H9 (cell line): ENCODE measurements around the gene LRRC7. TPM values are rescaled to one million over a fixed set of nuclear protein-coding genes. Genes with fewer than 3 reads are reported as not detected.

Experiments
- DNase-seq: peaks from one replicate; pipeline ENCODE4 v3.0.0-alpha.2; 2017
- H2AFZ ChIP-seq: one replicate; pipeline ENCODE4 v1.6.1; 2013; ENCODE audit warnings: mild to moderate bottlenecking, low read length, control low read depth, moderate library complexity
- H2AK5ac ChIP-seq: 2 replicates; pipeline ENCODE4 v1.6.1; 2013; ENCODE audit warnings: low read length, control low read depth, mixed read lengths; ENCODE audit not compliant: insufficient read length
- H2BK120ac ChIP-seq: one replicate; pipeline ENCODE4 v1.6.1; 2013; ENCODE audit warnings: low read depth, mild to moderate bottlenecking, low read length, control low read depth, inconsistent platforms; ENCODE audit not compliant: poor library complexity, severe bottlenecking
- H2BK12ac ChIP-seq: 2 replicates; pipeline ENCODE4 v1.6.1; 2013; ENCODE audit warnings: low read length, control low read depth, mixed read lengths, low read depth; ENCODE audit not compliant: insufficient read length
- H2BK15ac ChIP-seq: 2 replicates; pipeline ENCODE4 v1.6.1; 2013; ENCODE audit warnings: low read depth, low read length, control low read depth
- H2BK20ac ChIP-seq: one replicate; pipeline ENCODE4 v1.6.1; 2013; ENCODE audit warnings: low read depth, mild to moderate bottlenecking, low read length, control low read depth, inconsistent platforms; ENCODE audit not compliant: poor library complexity, severe bottlenecking
- H2BK5ac ChIP-seq: 2 replicates; pipeline ENCODE4 v1.6.1; 2013; ENCODE audit warnings: low read length, control low read depth, mixed read lengths; ENCODE audit not compliant: insufficient read length
- H3K14ac ChIP-seq: 2 replicates; pipeline ENCODE4 v1.6.1; 2013; ENCODE audit warnings: low read length, control low read depth; ENCODE audit not compliant: insufficient read depth
- H3K18ac ChIP-seq: 2 replicates; pipeline ENCODE4 v1.6.1; 2013; ENCODE audit warnings: low read depth, mild to moderate bottlenecking, mixed read lengths, low read length, control low read depth; ENCODE audit not compliant: insufficient read length
- H3K23ac ChIP-seq: 2 replicates; pipeline ENCODE4 v1.6.1; 2013; ENCODE audit warnings: low read length, control low read depth, mixed read lengths, low read depth; ENCODE audit not compliant: insufficient read length
- H3K23me2 ChIP-seq: 2 replicates; pipeline ENCODE4 v1.6.1; 2013; ENCODE audit warnings: low read depth, mild to moderate bottlenecking, mixed read lengths, low read length, control low read depth; ENCODE audit not compliant: insufficient read length, poor library complexity, severe bottlenecking
- H3K27ac ChIP-seq: 2 replicates; pipeline ENCODE4 v1.5.1; 2013; ENCODE audit warnings: low read length, control low read depth, mixed read lengths, low read depth; ENCODE audit not compliant: insufficient read length
- H3K27me3 ChIP-seq: 2 replicates; pipeline ENCODE4 v1.6.1; 2013; ENCODE audit warnings: low read length, control low read depth, inconsistent platforms; ENCODE audit not compliant: insufficient read depth
- H3K4ac ChIP-seq: 2 replicates; pipeline ENCODE4 v1.6.1; 2013; ENCODE audit warnings: low read depth, mild to moderate bottlenecking, control low read depth, inconsistent platforms, low read length, moderate library complexity
- H3K4me1 ChIP-seq: 2 replicates; pipeline ENCODE4 v1.6.1; 2013; ENCODE audit warnings: low read length, control low read depth, inconsistent platforms; ENCODE audit not compliant: insufficient read depth
- H3K4me2 ChIP-seq: 2 replicates; pipeline ENCODE4 v1.6.1; 2013; ENCODE audit warnings: low read length, control low read depth, mixed read lengths; ENCODE audit not compliant: insufficient read length, insufficient read depth
- H3K56ac ChIP-seq: 2 replicates; pipeline ENCODE4 v1.6.1; 2013; ENCODE audit warnings: low read depth, mild to moderate bottlenecking, mixed read lengths, low read length, control low read depth; ENCODE audit not compliant: insufficient read length
- H3K79me1 ChIP-seq: 2 replicates; pipeline ENCODE4 v1.6.1; 2013; ENCODE audit warnings: low read depth, mild to moderate bottlenecking, moderate library complexity, low read length, control low read depth, inconsistent platforms; ENCODE audit not compliant: insufficient read depth, poor library complexity, severe bottlenecking
- H3K79me2 ChIP-seq: 2 replicates; pipeline ENCODE4 v1.6.1; 2013; ENCODE audit warnings: low read length, control low read depth, inconsistent platforms; ENCODE audit not compliant: insufficient read depth
- H3K9ac ChIP-seq: 2 replicates; pipeline ENCODE4 v1.6.1; 2013; ENCODE audit warnings: low read length, control low read depth, mixed read lengths; ENCODE audit not compliant: insufficient read length; ENCODE audit errors: extremely low read depth
- H3K9me3 ChIP-seq: one replicate; pipeline ENCODE4 v1.6.1; 2013; ENCODE audit warnings: low read depth, low read length, inconsistent platforms; ENCODE audit not compliant: control insufficient read depth
- H3T11ph ChIP-seq: one replicate; pipeline ENCODE4 v1.6.1; 2013; ENCODE audit warnings: mild to moderate bottlenecking, low read length, control low read depth, inconsistent platforms
- H4K20me1 ChIP-seq: one replicate; pipeline ENCODE4 v1.6.1; 2013; ENCODE audit not compliant: control insufficient read depth, insufficient read length, insufficient read depth
- H4K5ac ChIP-seq: 2 replicates; pipeline ENCODE4 v1.6.1; 2013; ENCODE audit warnings: low read depth, mild to moderate bottlenecking, mixed read lengths, low read length, control low read depth; ENCODE audit not compliant: insufficient read length
- H4K8ac ChIP-seq: replicated peaks from 2 replicates; pipeline ENCODE4 v1.6.1; 2013; ENCODE audit warnings: low read length, control low read depth, mixed read lengths, low read depth; ENCODE audit not compliant: insufficient read length
- H4K91ac ChIP-seq: 2 replicates; pipeline ENCODE4 v1.6.1; 2013; ENCODE audit warnings: low read depth, mild to moderate bottlenecking, moderate library complexity, mixed read lengths, low read length, control low read depth; ENCODE audit not compliant: insufficient read length
- H3K27ac Mint-ChIP-seq, 3 experiments: 2 replicates in 2 of 3; 3 replicates in 1 of 3; pipeline ENCODE4 v1.8.0; 2020 to 2021; ENCODE audit warnings: mixed read lengths in 3 of 3, mild to moderate bottlenecking in 1 of 3, moderate library complexity in 1 of 3
- H3K27me3 Mint-ChIP-seq: 2 replicates; pipeline ENCODE4 v1.8.0; 2021; ENCODE audit warnings: low read depth, mild to moderate bottlenecking, moderate library complexity, mixed read lengths
- H3K36me3 Mint-ChIP-seq, 3 experiments: 2 replicates in 2 of 3; 3 replicates in 1 of 3; pipeline ENCODE4 v1.8.0; 2020 to 2021; ENCODE audit warnings: low read depth in 3 of 3, mixed read lengths in 3 of 3; ENCODE audit not compliant: insufficient read depth in 1 of 3
- H3K4me1 Mint-ChIP-seq, 2 experiments: 2 replicates each; pipeline ENCODE4 v1.8.0; 2020; ENCODE audit warnings: mixed read lengths in 2 of 2
- H3K4me3 Mint-ChIP-seq, 2 experiments: 2 replicates in 1 of 2; 3 replicates in 1 of 2; pipeline ENCODE4 v1.8.0; 2020 to 2021; ENCODE audit warnings: mild to moderate bottlenecking in 2 of 2, mixed read lengths in 2 of 2, moderate library complexity in 1 of 2
- H3K9me3 Mint-ChIP-seq, 2 experiments: 2 replicates in 1 of 2; 3 replicates in 1 of 2; pipeline ENCODE4 v1.8.0; 2020; ENCODE audit warnings: mild to moderate bottlenecking in 2 of 2, mixed read lengths in 2 of 2, moderate library complexity in 1 of 2
- CTCF ChIP-seq: fragments of 200-600 bp; sonication (generic); conservative IDR thresholded peaks from 3 replicates; pipeline ENCODE4 v1.8.0; 2021; ENCODE audit warnings: antibody characterized with exemption, mild to moderate bottlenecking
- WGBS: extraction: QIAGEN DNeasy Blood & Tissue Kit; methylation state at CpG from one replicate; pipeline ENCODE4 v1.1.7; 2013; ENCODE audit warnings: missing lambda C conversion rate, low lambda C conversion rate, mixed read lengths; ENCODE audit not compliant: insufficient read length; ENCODE audit errors: extremely low coverage; 5-methylcytosine and 5-hydroxymethylcytosine counted together
- total RNA-seq: library from RNA; stranded (reverse); gene quantifications from 2 replicates; pipeline ENCODE4 v1.2.1, GENCODE V29; 2021

Gene LRRC7
- total RNA-seq, 1 experiment from 2014 or later: not detected

GRCh38 chr1:69520326-69520725, 47.4 kb upstream of the LRRC7 start:
- no peak overlapping the region for H3K56ac ChIP-seq
- H2BK15ac ChIP-seq: no peak overlapping the region
- no peak overlapping the region for H2BK12ac ChIP-seq
- H3K27me3 ChIP-seq: no peaks in the 10 kb centered on the region
- no peaks in the 10 kb centered on the region for H3K23me2 ChIP-seq
- Mint-ChIP-seq H3K27me3 (no peaks in the 10 kb centered on the region), H3K9me3 (no peaks in the 10 kb centered on the region), H3K27ac (no peak overlapping the region), H3K4me3 (no peak overlapping the region), H3K36me3 (no peaks in the 10 kb centered on the region), H3K4me1 (no peaks in the 10 kb centered on the region)
- WGBS: no CpG with 5 or more reads among the region's 5 CpGs
- H4K5ac ChIP-seq: no peak overlapping the region
- H3K79me2 ChIP-seq: no peaks in the 10 kb centered on the region
- no peak overlapping the region for H2BK120ac ChIP-seq
- H2AFZ ChIP-seq: no peak overlapping the region
- no peaks in the 10 kb centered on the region for H4K20me1 ChIP-seq
- H4K8ac ChIP-seq: no peak overlapping the region
- H2BK20ac ChIP-seq: no peak overlapping the region
- H3K23ac ChIP-seq: no peak overlapping the region
- no peaks in the 10 kb centered on the region for H3K79me1 ChIP-seq
- H3T11ph ChIP-seq: no peak overlapping the region
- no peak overlapping the region for H2BK5ac ChIP-seq
- H3K4me1 ChIP-seq: no peaks in the 10 kb centered on the region
- no peak overlapping the region for H2AK5ac ChIP-seq
- no peak overlapping the region for H4K91ac ChIP-seq
- no peaks in the 10 kb centered on the region for H3K9me3 ChIP-seq
- no peak for DNase-seq
- H3K9ac ChIP-seq: no peak overlapping the region
- H3K18ac ChIP-seq: no peak overlapping the region
- H3K14ac ChIP-seq: no peak overlapping the region
- no peak for TF ChIP-seq CTCF
- H3K27ac ChIP-seq: no peak overlapping the region
- H3K4ac ChIP-seq: no peak overlapping the region
- no peak overlapping the region for H3K4me2 ChIP-seq
